Mononuclear cell (primary cell): ENCODE results near the gene SH3RF1. TPM values are rescaled to one million over a fixed set of nuclear protein-coding genes. Genes with fewer than 3 reads are reported as not detected.

ENCODE experiments used
- H3K27me3 ChIP-seq: 2 replicates; pipeline ENCODE4 v1.6.0; 2011; ENCODE audit warnings: low read length, control low read depth; ENCODE audit not compliant: insufficient read depth
- H3K4me1 ChIP-seq: 2 replicates; pipeline ENCODE4 v1.5.1; 2011; ENCODE audit warnings: mild to moderate bottlenecking, low read length, control low read depth; ENCODE audit not compliant: insufficient read depth
- H3K4me3 ChIP-seq: 2 replicates; pipeline ENCODE4 v1.5.1; 2011; ENCODE audit warnings: mild to moderate bottlenecking, low read length, moderate library complexity
- H3K9me3 ChIP-seq: 2 replicates; pipeline ENCODE4 v1.5.1; 2011; ENCODE audit warnings: low read depth, mild to moderate bottlenecking, control low read depth, low read length
- total RNA-seq: library from RNA; depleted of rRNA; stranded (reverse); fragments of >200 nt; gene quantifications from one replicate; pipeline ENCODE4 v1.2.3, GENCODE V29; 2012

The SH3RF1 gene
- total RNA-seq, 1 donor, result 0.94 TPM

DNA sequence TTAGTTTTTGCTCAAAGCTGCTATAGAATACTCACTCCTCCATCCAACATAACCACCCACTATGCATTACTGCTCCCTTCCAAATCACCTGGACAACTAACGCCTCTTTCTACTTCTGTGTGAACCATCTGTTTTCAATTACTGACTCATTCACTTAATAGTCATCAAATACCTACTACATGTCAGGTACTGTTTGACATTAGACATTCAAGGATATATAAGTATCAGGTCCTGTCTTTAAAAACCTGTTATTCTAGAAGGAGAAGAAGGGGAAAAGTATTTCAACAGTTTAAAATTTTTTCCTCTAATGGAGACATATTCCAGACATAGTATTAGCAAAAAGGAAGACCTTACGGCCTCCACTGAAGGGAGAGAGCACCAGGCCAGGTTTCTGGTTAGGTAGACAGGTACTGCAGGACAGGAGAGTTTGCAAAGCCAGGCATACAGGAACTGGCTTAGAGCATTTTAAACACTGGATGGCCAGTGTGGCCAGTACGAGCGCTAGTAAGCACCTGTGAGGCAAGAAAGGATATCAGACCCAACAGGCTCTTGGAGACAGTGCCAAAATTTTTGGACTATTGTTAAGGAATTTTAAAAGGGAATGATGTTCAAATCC, 39.0 kb downstream of the SH3RF1 start:
- H3K9me3 ChIP-seq, result no peaks in the 10 kb centered on the region
- H3K4me1 ChIP-seq, result peaks cover 5% of the 10 kb centered on the region
- no peaks in the 10 kb centered on the region for H3K27me3 ChIP-seq
- H3K4me3 ChIP-seq, result no peak overlapping the region

DNA sequence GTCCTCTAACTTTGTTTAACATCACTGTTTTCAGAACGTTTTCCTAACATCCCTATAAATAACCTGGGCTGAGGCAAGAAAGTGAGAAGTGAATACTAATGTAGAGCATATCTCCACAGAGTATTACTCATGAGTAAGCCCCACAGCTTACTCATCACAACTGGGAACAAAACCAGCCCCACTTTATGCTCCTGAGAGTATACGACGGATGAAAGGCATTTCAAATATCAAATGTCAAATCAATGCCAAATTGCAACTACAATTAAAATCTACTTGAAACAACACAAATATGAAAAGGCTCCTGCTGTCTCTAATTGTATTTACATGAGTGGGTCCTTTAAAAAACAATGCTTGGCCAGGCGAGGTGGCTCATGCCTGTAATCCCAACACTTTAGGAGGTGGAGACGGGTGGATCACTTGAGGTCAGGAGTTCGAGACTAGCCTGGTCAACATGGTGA, 41.2 kb downstream of the SH3RF1 start:
- H3K27me3 ChIP-seq, result no peaks in the 10 kb centered on the region
- peaks cover 13% of the 10 kb centered on the region for H3K4me1 ChIP-seq
- H3K9me3 ChIP-seq, result no peaks in the 10 kb centered on the region
- H3K4me3 ChIP-seq, result no peak overlapping the region

DNA sequence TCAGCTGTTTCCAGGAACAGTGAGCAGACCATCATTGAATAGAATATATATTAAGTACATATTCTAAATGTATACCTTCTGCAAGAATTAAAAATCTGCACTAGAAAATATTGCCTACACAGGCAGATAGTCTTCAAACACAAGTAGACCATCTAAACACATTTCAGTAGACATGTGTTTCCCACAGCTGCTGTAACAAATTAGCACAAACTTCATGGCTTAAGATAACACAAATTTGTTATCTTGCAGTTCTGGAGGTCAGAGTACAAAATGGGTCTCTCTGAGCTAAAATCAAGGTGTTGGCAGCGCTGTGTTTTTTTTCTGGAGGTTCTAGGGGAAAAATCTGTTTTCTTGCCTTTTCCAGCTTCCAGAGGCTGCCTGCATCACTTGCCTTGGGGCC, 42.7 kb downstream of the SH3RF1 start:
- Histone ChIP-seq H3K4me1 (peaks cover 13% of the 10 kb centered on the region), H3K9me3 (no peaks in the 10 kb centered on the region), H3K4me3 (no peak overlapping the region), H3K27me3 (no peaks in the 10 kb centered on the region)

- H3K9me3 ChIP-seq, result no peaks in the 10 kb centered on the region
- no peak overlapping the region for H3K4me3 ChIP-seq
- no peaks in the 10 kb centered on the region for H3K27me3 ChIP-seq
- H3K4me1 ChIP-seq, result peaks cover 13% of the 10 kb centered on the region
These were observed 44.2 kb downstream of the SH3RF1 start for GRCh38 chr4:169226565-169226964.

- H3K4me1 ChIP-seq, result peaks cover 13% of the 10 kb centered on the region
- no peaks in the 10 kb centered on the region for H3K9me3 ChIP-seq
- H3K27me3 ChIP-seq, result no peaks in the 10 kb centered on the region
- H3K4me3 ChIP-seq, result no peak overlapping the region
These were observed 44.9 kb downstream of the SH3RF1 start for GRCh38 chr4:169225812-169226211.

DNA sequence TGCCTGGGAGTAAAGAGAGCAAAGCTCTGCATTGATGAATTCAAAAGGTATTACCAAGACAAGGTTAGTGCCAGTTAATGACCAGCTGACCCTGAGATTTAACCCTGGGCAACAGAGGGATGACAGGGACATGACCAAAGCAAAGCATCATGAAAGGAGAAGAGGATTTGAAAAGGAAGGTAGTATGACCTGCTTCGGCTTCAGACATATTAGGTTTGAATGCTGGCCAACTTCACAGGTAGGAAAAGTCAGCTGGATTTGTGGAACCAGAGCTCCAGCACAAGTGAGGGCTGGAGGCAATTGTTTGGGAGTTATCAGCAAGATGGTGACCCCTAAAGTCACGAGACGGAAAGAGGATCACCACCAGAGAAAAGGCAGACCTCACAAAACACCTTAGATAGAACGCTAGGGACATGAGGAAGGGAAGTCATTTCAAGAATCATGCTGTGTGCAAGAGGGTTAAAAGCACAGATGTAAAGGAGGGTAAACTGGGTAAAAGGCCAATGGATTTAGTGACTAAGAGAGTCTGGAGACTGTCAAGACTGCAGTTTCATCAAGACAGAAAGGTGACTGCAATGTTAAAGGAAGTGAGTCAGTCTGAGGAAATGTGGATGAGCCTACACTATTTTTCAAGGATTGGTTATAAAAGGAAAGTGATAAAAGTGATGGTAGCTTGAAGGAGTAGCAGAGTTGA, 45.6 kb downstream of the SH3RF1 start:
- Histone ChIP-seq H3K4me1 (peaks cover 13% of the 10 kb centered on the region), H3K27me3 (no peaks in the 10 kb centered on the region), H3K9me3 (no peaks in the 10 kb centered on the region), H3K4me3 (no peak overlapping the region)

GRCh38 chr4:169222761-169223160, 48.0 kb downstream of the SH3RF1 start:
- Histone ChIP-seq H3K27me3 (no peaks in the 10 kb centered on the region), H3K4me1 (peaks cover 9% of the 10 kb centered on the region), H3K9me3 (no peaks in the 10 kb centered on the region), H3K4me3 (no peak overlapping the region)

- Histone ChIP-seq H3K4me3 (no peak overlapping the region), H3K9me3 (no peaks in the 10 kb centered on the region), H3K4me1 (peaks cover 9% of the 10 kb centered on the region), H3K27me3 (no peaks in the 10 kb centered on the region)
These were observed 49.1 kb downstream of the SH3RF1 start for GRCh38 chr4:169221662-169222061.

GRCh38 chr4:169220854-169221411, 49.8 kb downstream of the SH3RF1 start:
- Histone ChIP-seq H3K9me3 (no peaks in the 10 kb centered on the region), H3K27me3 (no peaks in the 10 kb centered on the region), H3K4me1 (peaks cover 9% of the 10 kb centered on the region), H3K4me3 (no peak overlapping the region)

GRCh38 chr4:169220447-169220846, 50.3 kb downstream of the SH3RF1 start:
- no peak overlapping the region for H3K4me3 ChIP-seq
- no peaks in the 10 kb centered on the region for H3K27me3 ChIP-seq
- peaks cover 5% of the 10 kb centered on the region for H3K4me1 ChIP-seq
- H3K9me3 ChIP-seq, result no peaks in the 10 kb centered on the region

GRCh38 chr4:169219440-169219839, 51.3 kb downstream of the SH3RF1 start:
- Histone ChIP-seq H3K4me1 (no peaks in the 10 kb centered on the region), H3K4me3 (no peak overlapping the region), H3K9me3 (no peaks in the 10 kb centered on the region), H3K27me3 (no peaks in the 10 kb centered on the region)

- no peak overlapping the region for H3K4me3 ChIP-seq
- peaks cover 5% of the 10 kb centered on the region for H3K4me1 ChIP-seq
- no peaks in the 10 kb centered on the region for H3K27me3 ChIP-seq
- H3K9me3 ChIP-seq, result no peaks in the 10 kb centered on the region
These were observed 55.1 kb downstream of the SH3RF1 start for GRCh38 chr4:169215656-169216055.

GRCh38 chr4:169212981-169213380, 57.8 kb downstream of the SH3RF1 start:
- no peaks in the 10 kb centered on the region for H3K9me3 ChIP-seq
- H3K4me1 ChIP-seq, result peaks cover 14% of the 10 kb centered on the region
- H3K4me3 ChIP-seq, result no peak overlapping the region
- no peaks in the 10 kb centered on the region for H3K27me3 ChIP-seq

DNA sequence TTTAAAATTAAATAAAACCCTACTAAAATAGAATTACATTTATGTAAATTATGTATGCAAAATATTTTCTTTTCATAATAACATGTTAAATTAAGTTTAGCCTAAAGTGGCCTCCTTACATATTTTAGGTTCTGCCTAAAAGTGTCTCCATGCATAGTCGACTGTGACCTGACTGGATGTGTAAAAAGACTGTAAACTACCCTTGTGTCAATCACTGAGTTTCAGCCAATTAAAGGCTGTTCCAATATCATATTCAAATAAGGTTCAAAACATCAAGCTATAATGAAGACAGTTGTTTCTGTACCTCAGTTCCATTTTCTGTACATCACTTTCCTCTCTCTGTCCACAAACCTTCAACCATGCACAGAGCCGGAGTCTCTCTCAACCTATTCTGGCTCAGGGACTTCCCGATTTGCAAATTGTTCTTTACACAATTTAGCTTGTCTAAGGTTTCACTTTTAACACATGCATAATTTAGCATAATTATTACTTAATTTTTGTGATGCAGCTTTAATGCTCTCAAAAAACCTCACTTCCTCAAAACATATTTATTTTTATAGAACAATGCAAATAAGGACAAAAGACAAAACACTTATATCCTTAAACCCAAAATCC, 60.1 kb downstream of the SH3RF1 start:
- Histone ChIP-seq H3K4me1 (peaks cover 14% of the 10 kb centered on the region), H3K27me3 (no peaks in the 10 kb centered on the region), H3K4me3 (no peak overlapping the region), H3K9me3 (no peaks in the 10 kb centered on the region)

- Histone ChIP-seq H3K9me3 (no peaks in the 10 kb centered on the region), H3K27me3 (no peaks in the 10 kb centered on the region), H3K4me3 (no peak overlapping the region), H3K4me1 (peaks cover 14% of the 10 kb centered on the region)
These were observed 61.3 kb downstream of the SH3RF1 start for GRCh38 chr4:169209388-169209883.
